Measurements from ENCODE around the gene TOP2B.

TOP2B gene

GRCh38 chr3:25664812-25665314 lies at the start of gene TOP2B:
TSS of gene TOP2B (minus strand) at chr3:25664907. CDS start at chr3:25664297, 610 bp downstream.
- DNase-seq (ENCODE audit: low spot score), result peak; percentile 99

- peak; percentile 12 for DNase-seq (ENCODE audit: low spot score)
Measured at GRCh38 chr3:25713341-25713985, 48.8 kb upstream of the TOP2B start.

- DNase-seq (ENCODE audit: low spot score), result no peak
Measured at GRCh38 chr3:25711090-25711489, 46.4 kb upstream of the TOP2B start.

GRCh38 chr3:25708036-25708435 lies 43.3 kb upstream of the TOP2B start:
- no peak for DNase-seq (ENCODE audit: low spot score)

GRCh38 chr3:25707268-25707926 lies 42.7 kb upstream of the TOP2B start:
- DNase-seq (ENCODE audit: low spot score), result no peak

- DNase-seq (ENCODE audit: low spot score), result no peak
Measured at GRCh38 chr3:25706213-25706612, 41.5 kb upstream of the TOP2B start.

GRCh38 chr3:25697553-25697952 lies 32.8 kb upstream of the TOP2B start:
- no peak for DNase-seq (ENCODE audit: low spot score)

GRCh38 chr3:25695731-25696420 lies 31.2 kb upstream of the TOP2B start:
- no peak for DNase-seq (ENCODE audit: low spot score)

- DNase-seq (ENCODE audit: low spot score), result no peak
Measured at GRCh38 chr3:25693238-25693637, 28.5 kb upstream of the TOP2B start.

- no peak for DNase-seq (ENCODE audit: low spot score)
Measured at GRCh38 chr3:25692341-25692740, 27.6 kb upstream of the TOP2B start.

GRCh38 chr3:25690768-25691533 lies 26.2 kb upstream of the TOP2B start:
- no peak for DNase-seq (ENCODE audit: low spot score)

- DNase-seq (ENCODE audit: low spot score), result no peak
Measured at GRCh38 chr3:25689226-25689625, 24.5 kb upstream of the TOP2B start.

- no peak for DNase-seq (ENCODE audit: low spot score)
Measured at GRCh38 chr3:25687742-25688141, 23.0 kb upstream of the TOP2B start.

- no peak for DNase-seq (ENCODE audit: low spot score)
Measured at GRCh38 chr3:25686766-25687165, 22.1 kb upstream of the TOP2B start.

- no peak for DNase-seq (ENCODE audit: low spot score)
Measured at GRCh38 chr3:25683882-25684281, 19.2 kb upstream of the TOP2B start.

GRCh38 chr3:25683410-25683809 lies 18.7 kb upstream of the TOP2B start:
- DNase-seq (ENCODE audit: low spot score), result no peak

GRCh38 chr3:25679642-25680302 lies 15.1 kb upstream of the TOP2B start:
- DNase-seq (ENCODE audit: low spot score), result no peak

GRCh38 chr3:25679166-25679565 lies 14.5 kb upstream of the TOP2B start:
- no peak for DNase-seq (ENCODE audit: low spot score)

GRCh38 chr3:25678581-25678980 lies 13.9 kb upstream of the TOP2B start:
- DNase-seq (ENCODE audit: low spot score), result no peak

GRCh38 chr3:25677121-25677520 lies 12.4 kb upstream of the TOP2B start:
- DNase-seq (ENCODE audit: low spot score), result no peak

- DNase-seq (ENCODE audit: low spot score), result no peak
Measured at GRCh38 chr3:25674670-25675069, 10.0 kb upstream of the TOP2B start.
